Skin epidermis (tissue), 12 donors: Measurements from ENCODE around the gene GBE1.

ENCODE experiments used
- H3K27ac ChIP-seq, 21 experiments: fragments of 200-600 bp; sonication (generic) in 11 of 21; one replicate each; pipeline ENCODE4 v1.5.0; 2020; ENCODE audit warnings: mild to moderate bottlenecking in 3 of 21, inconsistent platforms in 2 of 21, moderate library complexity in 2 of 21
- H3K4me3 ChIP-seq, 7 experiments: fragments of 200-600 bp; sonication (generic) in 2 of 7; one replicate each; pipeline ENCODE4 v1.5.0; 2020; ENCODE audit warnings: inconsistent platforms in 2 of 7, mild to moderate bottlenecking in 2 of 7, moderate library complexity in 1 of 7

GBE1 gene

GRCh38 chr3:81650187-81650586 lies 111.3 kb downstream of the GBE1 start:
- H3K4me3 ChIP-seq: no peak overlapping the region
- peak overlapping the region in 11 of 21 experiments; percentile 18 to 76 (median 47) for H3K27ac ChIP-seq

- no peak overlapping the region for H3K27ac ChIP-seq
Observed at GRCh38 chr3:81645248-81645647, 116.2 kb downstream of the GBE1 start.

GRCh38 chr3:81643721-81644120 lies 117.7 kb downstream of the GBE1 start:
- H3K27ac ChIP-seq: no peak overlapping the region
- no peak overlapping the region for H3K4me3 ChIP-seq

More at GRCh38 chr3:81645248-81645647, 116.2 kb downstream of the GBE1 start:
- H3K4me3 ChIP-seq: no peak overlapping the region

GRCh38 chr3:81638480-81638879 lies 123.0 kb downstream of the GBE1 start:
- no peak overlapping the region for H3K27ac ChIP-seq
- no peak overlapping the region for H3K4me3 ChIP-seq

- Histone ChIP-seq H3K27ac (no peak overlapping the region), H3K4me3 (no peak overlapping the region)
Observed at GRCh38 chr3:81632659-81633058, 128.8 kb downstream of the GBE1 start.

GRCh38 chr3:81624756-81625155 lies 136.7 kb downstream of the GBE1 start:
- Histone ChIP-seq H3K4me3 (no peak overlapping the region), H3K27ac (no peak overlapping the region)

GRCh38 chr3:81622395-81622794 lies 139.1 kb downstream of the GBE1 start:
- no peak overlapping the region for H3K27ac ChIP-seq
- no peak overlapping the region for H3K4me3 ChIP-seq

- H3K27ac ChIP-seq: no peak overlapping the region
- H3K4me3 ChIP-seq: no peak overlapping the region
Observed at GRCh38 chr3:81621277-81621676, 140.2 kb downstream of the GBE1 start.

- no peak overlapping the region for H3K4me3 ChIP-seq
- no peak overlapping the region for H3K27ac ChIP-seq
Observed at GRCh38 chr3:81620849-81621248, 140.6 kb downstream of the GBE1 start.

GRCh38 chr3:81612768-81613167 lies 148.7 kb downstream of the GBE1 start:
- no peak overlapping the region for H3K4me3 ChIP-seq

GRCh38 chr3:81602781-81603180 lies 158.7 kb downstream of the GBE1 start:
- Histone ChIP-seq H3K27ac (no peak overlapping the region), H3K4me3 (no peak overlapping the region)

More at GRCh38 chr3:81612768-81613167, 148.7 kb downstream of the GBE1 start:
- H3K27ac ChIP-seq: no peak overlapping the region

GRCh38 chr3:81601707-81602305 lies 159.6 kb downstream of the GBE1 start:
- H3K27ac ChIP-seq: no peak overlapping the region
- H3K4me3 ChIP-seq: no peak overlapping the region

- Histone ChIP-seq H3K4me3 (no peak overlapping the region), H3K27ac (no peak overlapping the region)
Observed at GRCh38 chr3:81592101-81592500, 169.3 kb downstream of the GBE1 start.

- no peak overlapping the region for H3K4me3 ChIP-seq
- no peak overlapping the region for H3K27ac ChIP-seq
Observed at GRCh38 chr3:81585937-81586336, 175.5 kb downstream of the GBE1 start.

GRCh38 chr3:81585056-81585455 lies 176.4 kb downstream of the GBE1 start:
- H3K27ac ChIP-seq: no peak overlapping the region
- no peak overlapping the region for H3K4me3 ChIP-seq

GRCh38 chr3:81581966-81582599 lies 179.4 kb downstream of the GBE1 start:
- Histone ChIP-seq H3K27ac (no peak overlapping the region), H3K4me3 (no peak overlapping the region)

- H3K4me3 ChIP-seq: no peak overlapping the region
- H3K27ac ChIP-seq: no peak overlapping the region
Observed at GRCh38 chr3:81580355-81580754, 181.1 kb downstream of the GBE1 start.

- Histone ChIP-seq H3K4me3 (no peak overlapping the region), H3K27ac (no peak overlapping the region)
Observed at GRCh38 chr3:81579744-81580143, 181.7 kb downstream of the GBE1 start.

- no peak overlapping the region for H3K27ac ChIP-seq
- no peak overlapping the region for H3K4me3 ChIP-seq
Observed at GRCh38 chr3:81572201-81572756, 189.2 kb downstream of the GBE1 start.

- Histone ChIP-seq H3K4me3 (no peak overlapping the region), H3K27ac (no peak overlapping the region)
Observed at GRCh38 chr3:81568378-81568777, 193.1 kb downstream of the GBE1 start.

- Histone ChIP-seq H3K4me3 (no peak overlapping the region), H3K27ac (no peak overlapping the region)
Observed at GRCh38 chr3:81565041-81565440, 196.4 kb downstream of the GBE1 start.
